ENCODE results near the gene MATN4.

MATN4 gene

GRCh38 chr20:45340236-45340847, 32.2 kb upstream of the MATN4 start:
- DNase-seq: no peak

GRCh38 chr20:45339799-45340198, 31.7 kb upstream of the MATN4 start:
- no peak for DNase-seq

- DNase-seq: no peak
Observed at GRCh38 chr20:45339084-45339483, 31.0 kb upstream of the MATN4 start.

- no peak for DNase-seq
Observed at GRCh38 chr20:45338121-45339030, 30.3 kb upstream of the MATN4 start.

- DNase-seq: no peak
Observed at GRCh38 chr20:45337367-45338120, 29.4 kb upstream of the MATN4 start.

GRCh38 chr20:45336530-45337366, 28.6 kb upstream of the MATN4 start:
- no peak for DNase-seq

- no peak for DNase-seq
Observed at GRCh38 chr20:45330476-45330875, 22.4 kb upstream of the MATN4 start.

GRCh38 chr20:45329497-45330319, 21.6 kb upstream of the MATN4 start:
- no peak for DNase-seq

GRCh38 chr20:45328451-45328850, 20.4 kb upstream of the MATN4 start:
- no peak for DNase-seq

GRCh38 chr20:45325371-45325770, 17.3 kb upstream of the MATN4 start:
- DNase-seq: no peak

GRCh38 chr20:45323731-45324130, 15.6 kb upstream of the MATN4 start:
- DNase-seq: no peak

GRCh38 chr20:45322952-45323383, 14.9 kb upstream of the MATN4 start:
- no peak for DNase-seq

- no peak for DNase-seq
Observed at GRCh38 chr20:45320948-45321595, 13.0 kb upstream of the MATN4 start.

GRCh38 chr20:45318948-45319347, 10.8 kb upstream of the MATN4 start:
- no peak for DNase-seq

- no peak for DNase-seq
Observed at GRCh38 chr20:45318386-45318939, 10.4 kb upstream of the MATN4 start.

- no peak for DNase-seq
Observed at GRCh38 chr20:45317826-45318225, 9.7 kb upstream of the MATN4 start.

- DNase-seq: no peak
Observed at GRCh38 chr20:45316150-45317080, 8.3 kb upstream of the MATN4 start.

- no peak for DNase-seq
Observed at GRCh38 chr20:45315672-45316071, 7.6 kb upstream of the MATN4 start.

GRCh38 chr20:45313943-45314342, 5.8 kb upstream of the MATN4 start:
- no peak for DNase-seq

Data from NCI-H1436 treated with DMSO at 0.1 percent for 48 hours (cell line).